Uterus (tissue), 2 donors: ENCODE data around the gene AP2M1.

Experiments used
- POLR2A ChIP-seq, 2 donors: fragments of 450-650 bp; IDR thresholded peaks; one replicate each; pipeline ENCODE4 v1.6.1; 2016; ENCODE audit warnings: antibody characterized with exemption in 2 of 2, mild to moderate bottlenecking in 1 of 2, moderate library complexity in 1 of 2
- TF ChIP-seq, protein P1 (sequence below), 4 experiments: fragments of 200-600 bp in 2 of 4; fragments of 450-650 bp in 2 of 4; sonication (generic) in 2 of 4; IDR thresholded peaks; one replicate each; pipeline ENCODE4 v1.5.1; 2016 to 2019; ENCODE audit warnings: antibody characterized with exemption in 4 of 4, mild to moderate bottlenecking in 2 of 4, moderate library complexity in 1 of 4

- TF ChIP-seq, protein P1, sequence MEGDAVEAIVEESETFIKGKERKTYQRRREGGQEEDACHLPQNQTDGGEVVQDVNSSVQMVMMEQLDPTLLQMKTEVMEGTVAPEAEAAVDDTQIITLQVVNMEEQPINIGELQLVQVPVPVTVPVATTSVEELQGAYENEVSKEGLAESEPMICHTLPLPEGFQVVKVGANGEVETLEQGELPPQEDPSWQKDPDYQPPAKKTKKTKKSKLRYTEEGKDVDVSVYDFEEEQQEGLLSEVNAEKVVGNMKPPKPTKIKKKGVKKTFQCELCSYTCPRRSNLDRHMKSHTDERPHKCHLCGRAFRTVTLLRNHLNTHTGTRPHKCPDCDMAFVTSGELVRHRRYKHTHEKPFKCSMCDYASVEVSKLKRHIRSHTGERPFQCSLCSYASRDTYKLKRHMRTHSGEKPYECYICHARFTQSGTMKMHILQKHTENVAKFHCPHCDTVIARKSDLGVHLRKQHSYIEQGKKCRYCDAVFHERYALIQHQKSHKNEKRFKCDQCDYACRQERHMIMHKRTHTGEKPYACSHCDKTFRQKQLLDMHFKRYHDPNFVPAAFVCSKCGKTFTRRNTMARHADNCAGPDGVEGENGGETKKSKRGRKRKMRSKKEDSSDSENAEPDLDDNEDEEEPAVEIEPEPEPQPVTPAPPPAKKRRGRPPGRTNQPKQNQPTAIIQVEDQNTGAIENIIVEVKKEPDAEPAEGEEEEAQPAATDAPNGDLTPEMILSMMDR (IDR thresholded peaks at IDR 0.05), result no peak
- no peak for TF ChIP-seq POLR2A (IDR thresholded peaks at IDR 0.05)
Measured at GRCh38 chr3:184165543-184165942, 9.1 kb upstream of the AP2M1 start.
